IMR-90 (cell line): ENCODE measurements around the gene ANKIB1. TPM values are rescaled to one million over a fixed set of nuclear protein-coding genes. Genes with fewer than 3 reads are reported as not detected.

ENCODE experiments used
- ATAC-seq: fragments of 200-7000 bp; cut with Tn5 transposase; 2 replicates; pipeline ENCODE4 v1.9.1; 2020; ENCODE audit warnings: low read depth, mild to moderate bottlenecking, moderate library complexity
- BruUV-seq: library from RNA; stranded (reverse); fragments of 400-500 nt; replicated peaks from 2 replicates; lab custom pipeline; 2021; lab: Mats Ljungman, UMichigan
- CTCF ChIA-PET: fragments of 300-600 bp; formaldehyde crosslinking; extraction: SDS; loops from one replicate; lab custom pipeline; 2021; ENCODE audit warnings: antibody characterized with exemption; lab: Yijun Ruan, JAX
- POLR2A ChIA-PET: fragments of 300-600 bp; sonication (Branson Sonifier 250); formaldehyde crosslinking; loops from one replicate; lab custom pipeline; 2022; ENCODE audit warnings: antibody characterized with exemption; ENCODE audit not compliant: unreplicated experiment; lab: Charles Lee
- DNase-seq: peaks from one replicate; pipeline ENCODE4 v3.0.0; 2013
- H2AFZ ChIP-seq: replicated peaks from 2 replicates; pipeline ENCODE3; 2013; ENCODE audit warnings: low read length, mild to moderate bottlenecking; ENCODE audit not compliant: poor library complexity
- H2AK5ac ChIP-seq: 2 replicates; pipeline ENCODE4 v1.6.1; 2013; ENCODE audit warnings: low read depth, low read length, inconsistent platforms
- H2AK9ac ChIP-seq: replicated peaks from 2 replicates; pipeline ENCODE3; 2013; ENCODE audit warnings: mild to moderate bottlenecking, low read depth, low read length, moderate library complexity; ENCODE audit not compliant: poor library complexity
- H2BK120ac ChIP-seq: 2 replicates; pipeline ENCODE4 v1.6.1; 2013; ENCODE audit warnings: low read depth, low read length, inconsistent platforms
- H2BK15ac ChIP-seq: 3 replicates; pipeline ENCODE4 v1.6.1; 2013; ENCODE audit warnings: low read depth, low read length, inconsistent platforms
- H2BK20ac ChIP-seq: 2 replicates; pipeline ENCODE4 v1.6.1; 2013; ENCODE audit warnings: low read depth, mild to moderate bottlenecking, inconsistent platforms, low read length, moderate library complexity
- H2BK5ac ChIP-seq: 2 replicates; pipeline ENCODE4 v1.6.1; 2013; ENCODE audit warnings: mild to moderate bottlenecking, low read depth, low read length, inconsistent platforms; ENCODE audit not compliant: poor library complexity, severe bottlenecking
- H3K14ac ChIP-seq: replicated peaks from 2 replicates; pipeline ENCODE4 v1.6.1; 2013; ENCODE audit warnings: low read depth, low read length, inconsistent platforms
- H3K18ac ChIP-seq: 2 replicates; pipeline ENCODE4 v1.6.1; 2013; ENCODE audit warnings: low read depth, low read length, control low read depth
- H3K23ac ChIP-seq: 2 replicates; pipeline ENCODE4 v1.6.1; 2013; ENCODE audit warnings: low read depth, low read length, inconsistent platforms
- H3K27ac ChIP-seq: 2 replicates; pipeline ENCODE4 v1.5.1; 2013; ENCODE audit warnings: mild to moderate bottlenecking, control low read depth, low read length; ENCODE audit not compliant: insufficient read depth
- H3K27me3 ChIP-seq: 2 replicates; pipeline ENCODE4 v1.6.1; 2013; ENCODE audit warnings: low read length; ENCODE audit not compliant: control insufficient read depth, insufficient read depth
- H3K36me3 ChIP-seq: 2 replicates; pipeline ENCODE4 v1.6.1; 2013; ENCODE audit warnings: low read length, mixed read lengths; ENCODE audit not compliant: control insufficient read depth, insufficient read depth
- H3K4ac ChIP-seq: 2 replicates; pipeline ENCODE4 v1.6.1; 2013; ENCODE audit warnings: low read depth, low read length, inconsistent platforms
- H3K4me1 ChIP-seq: 2 replicates; pipeline ENCODE4 v1.6.1; 2013; ENCODE audit warnings: low read length, mixed read lengths; ENCODE audit not compliant: control insufficient read depth, insufficient read depth
- H3K4me2 ChIP-seq: 2 replicates; pipeline ENCODE4 v1.6.1; 2013; ENCODE audit warnings: low read depth, mild to moderate bottlenecking, control low read depth, low read length, moderate library complexity
- H3K4me3 ChIP-seq: 2 replicates; pipeline ENCODE4 v1.5.1; 2013; ENCODE audit warnings: low read depth, mild to moderate bottlenecking, control low read depth, low read length, moderate library complexity; ENCODE audit not compliant: insufficient read depth
- H3K56ac ChIP-seq: 2 replicates; pipeline ENCODE4 v1.6.1; 2013; ENCODE audit warnings: low read length, inconsistent platforms; ENCODE audit not compliant: insufficient read depth; ENCODE audit errors: extremely low read depth
- H3K79me1 ChIP-seq, 2 experiments: 2 replicates each; pipeline ENCODE4 v1.6.1; 2013; ENCODE audit warnings: low read length in 2 of 2, inconsistent platforms in 1 of 2, low read depth in 1 of 2
- H3K9ac ChIP-seq: 2 replicates; pipeline ENCODE4 v1.6.1; 2013; ENCODE audit warnings: low read depth, low read length, control low read depth
- H3K9me1 ChIP-seq: 2 replicates; pipeline ENCODE4 v1.6.1; 2013; ENCODE audit warnings: low read length, inconsistent platforms; ENCODE audit not compliant: insufficient read depth
- H3K9me3 ChIP-seq: 2 replicates; pipeline ENCODE4 v1.6.1; 2013; ENCODE audit warnings: low read length; ENCODE audit not compliant: control insufficient read depth, insufficient read depth
- H4K20me1 ChIP-seq: 2 replicates; pipeline ENCODE4 v1.6.1; 2013; ENCODE audit warnings: low read length, inconsistent platforms; ENCODE audit not compliant: insufficient read depth
- H4K5ac ChIP-seq: 2 replicates; pipeline ENCODE4 v1.6.1; 2013; ENCODE audit warnings: mild to moderate bottlenecking, low read depth, low read length, control low read depth
- H4K8ac ChIP-seq, 2 experiments: 2 replicates each; pipeline ENCODE4 v1.6.1; 2013; ENCODE audit warnings: low read depth in 2 of 2, low read length in 2 of 2, control low read depth in 1 of 2, inconsistent platforms in 1 of 2
- H4K91ac ChIP-seq: 2 replicates; pipeline ENCODE4 v1.6.1; 2013; ENCODE audit warnings: low read depth, low read length, inconsistent platforms; ENCODE audit not compliant: insufficient read depth
- FOS ChIP-seq: fragments of 150-350 bp; IDR thresholded peaks from 2 replicates; pipeline ENCODE4 v1.6.1; 2016; ENCODE audit warnings: low read depth, low read length
- MAZ ChIP-seq: IDR thresholded peaks from 2 replicates; pipeline ENCODE4 v1.6.1; 2012; ENCODE audit warnings: low read depth, mild to moderate bottlenecking, low read length, improper control_type of control experiment, moderate library complexity, borderline replicate concordance
- MXI1 ChIP-seq: IDR thresholded peaks from 2 replicates; pipeline ENCODE4 v1.6.1; 2012; ENCODE audit warnings: low read depth, mild to moderate bottlenecking, low read length, moderate library complexity, borderline replicate concordance
- POLR2A ChIP-seq: IDR thresholded peaks from 2 replicates; pipeline ENCODE4 v1.6.1; 2012; ENCODE audit warnings: mild to moderate bottlenecking, low read depth, low read length
- RAD21 ChIP-seq: IDR thresholded peaks from 2 replicates; pipeline ENCODE4 v1.6.1; 2012; ENCODE audit warnings: low read length, improper control_type of control experiment
- SMC3 ChIP-seq: fragments of 150-350 bp; IDR thresholded peaks from 2 replicates; pipeline ENCODE4 v1.6.1; 2016; ENCODE audit warnings: low read depth, mild to moderate bottlenecking, antibody characterized with exemption, low read length, moderate library complexity
- WGBS, 2 experiments: methylation state at CpG; one replicate each; pipeline versions ENCODE4 v1.1.5 to v1.1.7; 2013; ENCODE audit warnings: missing lambda C conversion rate in 2 of 2; ENCODE audit not compliant: insufficient read length in 1 of 2; ENCODE audit errors: extremely low coverage in 2 of 2; 5-methylcytosine and 5-hydroxymethylcytosine counted together
- dilution Hi-C: fragments of 300-500 bp; cut with HindIII; formaldehyde crosslinking; loops from one replicate; pipeline ENCODE4 v1.14.3; 2018; ENCODE audit warnings: low sequenced_read_pairs; ENCODE audit not compliant: unreplicated experiment
- in situ Hi-C: fragments of 300-500 bp; cut with MboI; formaldehyde crosslinking; loops from 3 replicates; pipeline ENCODE4 v1.14.3; 2019; ENCODE audit warnings: low sequenced_read_pairs, inconsistent platforms, mixed read lengths
- intact Hi-C: fragments of 100-400 bp; cut with micrococcal nuclease; formaldehyde crosslinking; loops from 2 replicates; pipeline ENCODE4 v1.10.0; 2022
- polyA plus RNA-seq, 3 experiments: library from polyadenylated mRNA; depleted of rRNA; stranded (reverse); fragments of >200 nt; gene quantifications; 2 replicates each; pipeline ENCODE4 v1.2.3, GENCODE V29; 2012; ENCODE audit warnings: low replicate concordance in 1 of 3
- total RNA-seq: library from RNA; depleted of rRNA; stranded (reverse); fragments of >200 nt; gene quantifications from 2 replicates; pipeline ENCODE4 v1.2.3, GENCODE V29; 2012
- TF ChIP-seq, protein P1 (sequence below): fragments of 150-350 bp; IDR thresholded peaks from 2 replicates; pipeline ENCODE4 v1.6.1; 2016; ENCODE audit warnings: low read depth, mild to moderate bottlenecking, low read length, moderate library complexity, borderline replicate concordance

Gene ANKIB1
- total and polyA plus RNA-seq, 2 of the 4 experiments (the other 2 are of a cell fraction) = 18.7 to 33.9 TPM

DNA sequence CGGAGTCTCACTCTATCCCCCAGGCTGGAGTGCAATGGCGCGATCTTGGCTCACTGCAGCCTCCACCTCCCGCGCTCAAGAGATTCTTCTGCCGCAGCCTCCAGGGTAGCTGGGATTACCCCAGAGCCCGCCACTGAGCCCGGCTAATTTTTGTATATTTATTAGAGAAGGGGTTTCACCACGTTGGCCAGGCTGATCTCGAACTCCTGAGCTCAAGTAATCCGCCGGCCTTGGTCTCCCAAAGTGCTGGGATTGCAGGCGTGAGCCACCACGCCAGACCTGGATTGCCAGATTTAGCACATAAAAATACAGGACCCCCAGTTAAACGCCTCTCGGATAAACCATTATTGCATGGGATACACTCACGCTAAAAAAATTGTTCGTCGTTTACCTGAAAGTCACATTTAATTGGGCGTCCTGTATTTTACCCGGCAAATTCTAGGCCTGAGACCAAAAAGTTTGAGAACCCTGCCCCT lies 201.1 kb downstream of the ANKIB1 start:
- Histone ChIP-seq H3K23ac (no peak overlapping the region), H2BK20ac (no peak overlapping the region), H4K20me1 (no peaks in the 10 kb centered on the region), H4K91ac (no peak overlapping the region), H3K4ac (no peak overlapping the region), H3K9me1 (no peaks in the 10 kb centered on the region), H3K36me3 (peaks cover 5% of the 10 kb centered on the region), H2AK9ac (no peak overlapping the region), H3K4me1 (0 out of 2 replicates have a peak, but pooled peaks cover 2% of the 10 kb centered on the region), H3K27me3 (peaks cover 4% of the 10 kb centered on the region), H3K9ac (no peak overlapping the region), H3K4me3 (no peak overlapping the region), H2BK5ac (no peak overlapping the region), H3K27ac (no peak overlapping the region), H4K8ac (peak overlapping the region in 1 of 2 experiments; percentile 62; a peak in 1 of 4 replicates), H3K14ac (no peak overlapping the region), H3K79me1 (peaks cover 16 to 28% of the 10 kb centered on the region in 2 experiments; a peak in 3 of 4 replicates), H3K56ac (no peak overlapping the region), H2BK120ac (no peak overlapping the region), H3K9me3 (no peaks in the 10 kb centered on the region; the same call in 1 of the 2 replicates), H2AFZ (peak overlapping the region; percentile 77), H3K4me2 (no peak overlapping the region), H2BK15ac (no peak overlapping the region), H2AK5ac (no peak overlapping the region), H3K18ac (no peak overlapping the region), H4K5ac (no peak overlapping the region)
- WGBS, 2 experiments = 0% methylated on average over 6 of the region's 21 CpGs; no CpG with 5 or more reads in 1 of the 2 experiments
- DNase-seq (no peak), ATAC-seq (no peak)
- BruUV-seq = no TSS peak
- POLR2A ChIA-PET = no interaction called here
- dilution Hi-C loops (no loop called here), in situ Hi-C loops (no loop called here), intact Hi-C loops (loop anchor here (1.0 to 5.0 kb wide), 10 partner anchors 22 to 1360 kb away; partner anchors contain the start of genes AKAP9, FZD1, LRRD1 and MTERF1)
- TF ChIP-seq POLR2A (no peak), FOS (no peak), RAD21 (peak; percentile 93), MXI1 (no peak), SMC3 (peak; percentile 77), MAZ (no peak)
- TF ChIP-seq, protein P1, sequence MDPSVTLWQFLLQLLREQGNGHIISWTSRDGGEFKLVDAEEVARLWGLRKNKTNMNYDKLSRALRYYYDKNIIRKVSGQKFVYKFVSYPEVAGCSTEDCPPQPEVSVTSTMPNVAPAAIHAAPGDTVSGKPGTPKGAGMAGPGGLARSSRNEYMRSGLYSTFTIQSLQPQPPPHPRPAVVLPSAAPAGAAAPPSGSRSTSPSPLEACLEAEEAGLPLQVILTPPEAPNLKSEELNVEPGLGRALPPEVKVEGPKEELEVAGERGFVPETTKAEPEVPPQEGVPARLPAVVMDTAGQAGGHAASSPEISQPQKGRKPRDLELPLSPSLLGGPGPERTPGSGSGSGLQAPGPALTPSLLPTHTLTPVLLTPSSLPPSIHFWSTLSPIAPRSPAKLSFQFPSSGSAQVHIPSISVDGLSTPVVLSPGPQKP = no peak
- CTCF ChIA-PET = interaction anchor here (0.7 to 2.4 kb wide), 11 partner anchors 9 to 1357 kb away, joined by 3 to 19 read pairs (median 4); partner anchors contain the start of gene MTERF1
